HG02852 (cell line): ENCODE measurements around the gene CDV3.

Source experiments
- ATAC-seq: cut with Tn5 transposase; IDR thresholded peaks from one replicate; pipeline ENCODE4 v1.9.1; 2021; ENCODE audit warnings: mild to moderate bottlenecking, moderate library complexity; ENCODE audit not compliant: unreplicated experiment

CDV3 gene

DNA sequence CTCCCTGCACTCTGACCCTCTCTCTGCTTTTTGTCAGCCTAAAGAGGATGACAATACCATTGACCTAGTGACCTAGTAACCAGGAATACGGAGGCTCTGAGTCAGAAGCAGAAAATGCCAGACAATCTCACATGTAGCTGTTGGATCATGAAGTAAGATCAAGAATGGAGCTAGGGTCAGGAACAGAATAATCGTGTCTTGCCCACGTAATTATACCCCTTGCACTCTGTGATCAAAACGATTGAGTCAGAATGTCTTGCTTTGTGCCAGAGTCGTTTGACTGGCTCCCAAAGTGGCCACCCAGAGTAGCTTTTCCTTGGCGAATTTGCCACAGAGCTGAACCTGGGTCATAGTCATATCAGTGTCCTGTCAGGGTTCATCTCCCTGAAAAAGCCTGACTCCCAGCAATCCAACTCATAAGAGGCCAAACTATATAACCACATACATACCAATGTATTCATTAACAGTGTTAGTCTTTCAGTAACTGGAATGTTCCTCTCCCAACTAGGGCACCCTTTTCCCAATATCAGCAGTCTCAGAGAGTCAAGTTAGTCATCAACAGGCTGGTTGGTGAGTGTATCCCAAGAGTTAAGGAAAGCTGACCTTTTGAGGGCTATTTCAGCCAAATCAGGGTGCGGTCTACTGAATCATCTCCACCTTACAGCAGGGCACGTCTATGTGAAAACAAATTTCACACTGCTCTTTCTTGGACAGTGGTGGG, 5.0 kb upstream of the CDV3 start:
- ATAC-seq, result no peak

DNA sequence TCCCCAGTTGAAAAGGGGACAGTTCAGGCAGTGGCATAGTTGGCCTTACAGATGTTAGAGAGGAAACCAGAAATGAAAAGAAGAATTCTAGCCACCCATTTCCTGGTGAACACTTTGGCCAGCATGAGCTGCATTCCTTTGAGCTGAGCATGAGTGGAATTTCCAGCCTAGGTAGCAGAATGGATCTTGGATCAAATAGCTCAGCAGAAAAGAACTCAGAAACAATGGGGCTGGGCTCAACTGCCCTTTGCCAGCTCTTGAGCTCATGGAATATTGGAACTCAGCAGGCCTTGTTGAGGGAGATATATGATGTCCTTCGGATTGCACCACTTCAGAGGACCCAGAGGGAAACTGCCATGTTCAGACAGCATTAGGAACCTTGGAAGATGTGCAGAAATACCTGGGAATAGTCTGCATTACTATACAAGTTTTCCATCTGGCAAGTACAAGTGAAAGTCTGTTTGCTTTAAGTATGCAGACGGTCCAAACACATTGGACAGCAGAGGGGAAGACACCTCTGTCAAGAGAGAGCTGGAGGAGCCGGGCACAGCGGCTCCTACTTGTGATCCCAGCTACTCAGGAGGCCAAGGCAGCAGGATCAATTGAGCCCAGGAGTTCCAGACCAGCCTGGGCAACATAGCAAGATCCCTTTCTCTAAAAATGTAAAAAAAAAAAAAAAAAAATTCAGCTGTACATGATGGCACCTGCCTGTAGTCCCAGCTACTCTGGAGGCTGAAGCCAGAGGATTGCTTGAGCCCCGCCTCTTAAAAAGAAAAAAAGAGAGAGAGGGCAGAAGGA, 3.1 kb upstream of the CDV3 start:
- no peak for ATAC-seq

DNA sequence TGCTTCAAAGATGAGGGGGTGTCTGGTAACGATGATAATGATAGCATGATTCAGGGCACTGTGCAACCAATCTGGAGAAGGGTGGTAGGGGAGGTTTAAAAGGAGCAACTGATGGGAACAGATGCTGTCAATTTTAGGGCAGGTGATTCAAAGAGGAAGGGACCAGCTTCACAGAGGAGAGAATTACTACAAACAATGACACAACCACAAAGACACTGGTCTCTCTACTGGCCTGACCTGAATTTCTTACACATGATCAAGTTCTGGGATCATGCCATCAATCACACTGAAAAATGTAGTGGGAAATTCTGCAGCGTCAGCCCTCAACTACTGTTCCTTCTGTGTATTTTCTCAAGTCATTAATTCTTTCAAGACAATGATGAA, 2.6 kb upstream of the CDV3 start:
- ATAC-seq, result no peak

DNA sequence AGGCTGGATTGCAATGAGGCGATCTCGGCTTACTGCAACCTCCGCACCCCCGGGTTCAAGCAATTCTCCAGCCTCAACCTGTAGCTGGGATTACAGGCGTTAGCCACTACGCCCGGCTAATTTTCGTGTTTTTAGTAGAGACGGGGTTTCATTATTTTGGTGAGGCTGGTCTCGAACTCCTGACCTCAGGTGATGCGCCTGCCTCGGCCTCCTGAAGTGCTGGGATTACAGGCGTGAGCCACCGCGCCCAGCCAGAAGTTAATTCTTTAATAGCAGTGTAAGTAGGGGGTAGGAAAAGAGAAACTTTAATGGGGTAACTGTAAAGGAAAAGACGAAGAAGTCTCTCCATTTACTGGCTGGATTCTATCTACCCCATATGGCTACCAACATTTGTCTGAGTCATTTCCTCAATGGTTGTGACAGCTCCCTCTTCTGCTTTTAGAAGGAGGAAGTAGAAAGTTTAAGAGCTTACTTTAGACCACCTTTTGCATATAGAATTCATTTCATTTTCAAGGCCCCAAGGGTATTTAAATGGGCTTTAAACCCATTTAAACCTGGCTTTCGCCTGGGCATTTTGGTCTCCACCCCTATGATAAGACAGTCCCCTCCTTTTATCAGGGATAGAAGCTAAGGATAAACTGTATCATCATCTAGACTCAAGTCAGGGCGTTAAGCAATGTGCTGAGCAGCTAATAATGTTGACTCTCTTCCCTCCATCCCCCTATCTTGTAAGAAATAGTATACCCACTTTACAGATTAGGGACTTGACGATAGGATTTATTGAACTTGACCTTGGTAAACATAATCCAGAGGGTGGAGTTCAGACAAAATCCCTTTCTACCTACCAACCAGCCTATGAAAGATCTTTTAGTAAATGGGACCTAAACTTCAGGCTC, 1.1 kb upstream of the CDV3 start:
- peak; percentile 16 for ATAC-seq

DNA sequence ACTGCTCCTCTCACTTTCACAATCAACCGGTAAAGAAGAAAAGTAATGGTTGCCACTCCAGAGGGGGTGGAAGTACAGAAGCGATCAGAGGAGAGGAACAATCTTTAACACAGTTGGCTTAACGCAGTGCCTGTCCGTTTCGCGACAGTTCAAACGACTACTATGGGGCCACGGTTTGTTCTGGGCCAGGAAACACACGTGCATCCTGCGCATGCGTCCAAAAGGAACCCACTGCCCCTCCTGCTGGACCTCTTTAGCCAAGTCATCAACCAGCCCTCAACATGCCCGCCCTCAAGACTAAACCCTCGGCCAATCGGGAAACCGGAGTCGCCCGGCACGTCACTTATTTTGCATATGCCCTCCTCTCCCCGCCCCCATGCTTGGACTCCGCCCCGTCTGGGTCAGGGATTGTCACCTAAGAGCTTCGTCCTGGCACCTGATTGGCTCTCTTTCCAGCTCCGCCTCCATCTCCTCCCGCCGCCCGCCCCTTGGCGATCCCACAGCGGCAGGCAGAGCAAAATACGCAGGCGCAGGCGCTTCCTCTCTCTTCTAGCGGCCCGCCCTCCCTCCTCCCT, 345 bp upstream of the CDV3 start:
- ATAC-seq, result peak; percentile 78

DNA sequence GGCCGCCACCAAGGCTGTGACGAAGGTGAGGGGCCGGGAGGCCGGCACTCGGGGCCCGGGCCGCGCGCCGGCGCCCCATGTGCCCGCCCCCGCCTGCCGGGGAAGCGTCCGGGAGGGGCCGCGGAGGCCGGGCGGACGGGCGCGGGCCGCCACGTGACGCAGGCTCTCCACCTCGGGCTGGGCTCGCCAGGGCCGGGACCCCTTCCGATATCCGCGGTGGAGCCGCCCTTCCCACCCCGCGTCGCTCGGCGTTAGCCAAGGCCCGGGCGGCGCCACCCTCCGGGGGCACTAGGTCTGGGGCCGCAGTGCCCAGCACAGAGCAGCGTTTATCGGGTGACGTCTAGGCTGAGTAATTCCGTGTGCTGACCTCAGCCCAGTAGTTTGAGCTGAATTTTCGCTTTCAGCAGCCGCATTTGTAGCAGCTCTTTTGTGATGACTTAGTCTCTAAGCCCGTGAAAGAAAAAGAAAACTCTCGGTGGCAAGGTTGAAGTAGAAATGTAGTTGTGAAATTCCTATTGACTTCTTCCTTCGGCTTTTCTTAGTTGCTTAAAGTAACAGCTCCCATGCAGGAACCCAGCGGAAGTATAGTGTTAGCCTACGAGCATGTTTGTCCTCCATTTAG, 885 bp downstream of the CDV3 start:
- ATAC-seq, result peak; percentile 30

DNA sequence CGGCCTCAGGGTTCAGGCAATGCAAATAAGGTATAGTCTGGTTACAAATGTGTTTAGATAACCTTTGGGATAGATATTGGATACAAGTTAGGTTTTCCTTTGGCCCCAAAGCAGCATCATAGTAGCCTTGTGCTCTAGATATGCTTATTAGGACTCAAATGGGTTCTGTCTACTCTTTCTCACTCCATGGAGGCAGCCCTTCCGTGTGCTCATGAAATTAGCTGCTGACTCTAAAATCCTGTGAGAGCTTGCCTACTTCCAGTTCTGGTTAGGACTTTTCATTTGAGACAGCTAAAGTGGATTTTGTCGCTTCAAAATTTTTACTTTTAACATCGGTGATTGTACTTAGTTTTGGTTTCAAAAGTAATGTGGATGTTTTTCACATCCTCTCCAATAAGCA, 1.6 kb downstream of the CDV3 start:
- no peak for ATAC-seq

DNA sequence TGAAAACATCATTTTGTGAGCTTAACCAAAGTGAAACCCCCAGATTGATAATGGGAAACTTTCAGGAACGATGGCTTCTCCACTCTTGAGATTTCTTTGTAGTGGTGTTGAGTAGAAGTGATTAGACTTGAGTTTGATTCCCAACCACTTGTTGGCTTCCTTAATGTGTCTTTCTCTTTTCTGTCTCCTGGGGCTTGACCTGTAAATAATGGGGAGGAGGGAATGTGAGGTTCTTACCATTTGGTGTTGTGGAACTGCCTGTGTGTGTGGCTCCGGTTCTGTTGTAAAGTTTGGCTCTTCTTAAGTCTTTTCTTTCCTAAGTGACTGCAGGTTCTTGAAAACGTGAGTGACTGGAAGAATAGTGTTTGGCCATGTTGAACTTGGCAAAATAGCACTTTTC, 2.7 kb downstream of the CDV3 start:
- no peak for ATAC-seq

DNA sequence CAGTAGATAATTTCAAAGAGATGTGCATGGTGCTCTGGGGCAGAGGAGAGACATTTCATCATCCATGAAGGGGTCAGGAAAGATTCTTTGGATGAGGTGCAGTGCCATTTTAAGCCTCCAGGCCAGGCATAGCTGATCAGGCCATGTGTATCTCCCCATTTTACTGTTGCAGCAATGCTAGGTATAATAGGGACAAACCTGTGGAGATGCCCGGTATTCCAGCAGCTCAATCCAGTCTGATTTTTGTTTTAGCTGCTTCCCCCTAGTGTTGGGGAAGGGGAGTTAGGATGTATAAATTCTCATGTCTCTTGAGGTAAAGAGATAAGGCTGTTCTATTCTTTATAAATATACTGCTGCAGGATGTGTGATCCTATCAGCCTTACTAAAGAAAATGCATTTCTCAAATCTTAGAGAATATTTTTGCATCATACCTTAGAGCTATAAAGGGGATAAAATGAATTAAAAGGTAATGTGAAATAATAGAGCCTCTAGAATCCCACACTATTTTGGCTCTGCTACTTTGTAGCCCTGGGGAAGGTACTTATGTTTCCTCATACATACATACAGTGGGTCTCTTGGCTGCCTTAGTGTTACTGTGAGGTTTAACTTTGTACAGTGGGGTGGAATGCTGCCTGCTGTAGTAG, 5.2 kb downstream of the CDV3 start:
- ATAC-seq, result no peak

DNA sequence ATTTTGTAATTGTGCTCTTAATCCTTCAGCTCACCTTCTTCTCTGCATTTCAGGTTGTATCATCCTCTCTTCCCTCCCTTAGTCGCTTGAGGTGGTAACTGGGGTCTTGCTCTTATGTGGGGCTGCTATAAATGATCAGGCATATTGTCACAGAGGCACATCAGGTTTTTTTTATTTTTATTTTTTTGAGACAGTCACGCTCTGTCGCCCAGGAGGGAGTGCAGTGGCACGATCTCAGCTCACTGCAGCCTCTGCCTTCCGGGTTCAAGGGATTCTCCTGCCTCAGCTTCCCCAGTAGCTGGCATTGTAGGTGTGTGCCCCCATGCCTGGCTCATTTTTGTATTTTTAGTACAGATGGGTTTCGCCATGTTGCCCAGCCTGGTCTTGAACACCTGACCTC, 9.9 kb downstream of the CDV3 start:
- ATAC-seq, result no peak

DNA sequence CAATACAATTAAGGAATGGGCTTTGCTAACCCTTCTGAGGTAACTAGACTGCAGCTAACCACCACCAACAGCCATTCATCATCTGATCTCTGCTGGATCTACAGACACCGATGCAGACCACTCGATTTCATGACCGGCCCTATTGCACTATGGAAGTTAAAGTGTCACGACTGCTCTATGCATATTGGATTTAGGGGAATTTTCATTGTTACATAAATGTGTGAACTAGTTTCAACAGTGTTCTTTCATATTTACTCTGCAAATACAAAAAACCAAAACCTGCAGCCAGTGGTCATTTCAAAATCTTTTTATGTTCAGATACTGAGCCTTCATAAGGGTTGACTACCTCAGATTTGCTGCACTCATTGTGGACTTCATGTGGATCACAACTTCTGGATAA, 14.5 kb downstream of the CDV3 start:
- ATAC-seq, result no peak

DNA sequence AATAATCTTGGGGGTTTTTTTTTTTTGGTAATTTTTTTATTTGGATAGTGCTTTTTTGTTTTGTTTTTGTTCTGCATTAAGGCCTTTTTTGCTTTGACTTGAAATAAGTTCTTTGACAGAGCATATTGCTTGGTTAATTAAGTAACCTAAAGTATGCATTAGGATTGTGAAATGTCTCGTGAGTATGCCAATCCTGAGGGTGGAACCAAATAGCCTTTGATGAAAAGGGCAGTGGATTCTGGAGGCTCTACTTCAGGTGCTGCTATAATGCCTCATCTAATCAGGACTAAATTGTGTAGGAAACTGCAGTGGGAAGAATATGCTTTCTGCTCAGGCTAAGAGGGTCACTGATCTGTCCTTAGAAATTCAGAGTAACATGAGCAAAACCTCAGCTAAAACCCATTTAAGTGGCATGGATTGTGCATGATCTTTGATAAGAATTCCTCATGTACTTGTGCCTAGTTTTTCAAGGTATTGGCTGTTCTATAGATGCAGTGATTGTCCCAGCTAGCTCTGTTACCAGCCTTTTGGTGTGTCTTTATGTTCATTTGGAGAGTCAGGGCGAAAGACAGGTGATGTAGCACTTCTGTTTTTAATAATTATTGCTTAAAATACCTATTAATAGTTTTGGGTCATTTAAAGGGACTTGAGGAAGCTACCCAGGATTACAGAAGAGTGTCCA, 15.4 kb downstream of the CDV3 start:
- no peak for ATAC-seq

DNA sequence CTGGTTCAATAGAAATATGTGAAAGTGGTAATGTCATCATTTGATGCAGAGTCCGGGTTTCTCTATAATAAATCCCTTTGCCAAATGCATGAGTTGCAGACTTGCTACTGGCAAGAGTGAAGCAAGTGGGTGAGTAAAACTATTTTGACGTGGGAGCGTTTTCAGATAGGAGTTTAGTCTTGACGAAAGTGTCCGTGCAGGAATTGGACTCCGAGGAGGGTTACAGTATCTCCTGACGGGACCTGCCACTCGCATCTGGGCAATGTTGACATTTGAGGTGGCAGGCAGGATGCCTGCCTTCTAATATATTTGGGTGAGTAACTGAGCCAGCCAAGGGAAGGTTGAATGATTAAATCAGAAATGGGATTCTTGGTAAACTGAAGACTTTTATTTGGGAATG, 16.0 kb downstream of the CDV3 start:
- no peak for ATAC-seq

DNA sequence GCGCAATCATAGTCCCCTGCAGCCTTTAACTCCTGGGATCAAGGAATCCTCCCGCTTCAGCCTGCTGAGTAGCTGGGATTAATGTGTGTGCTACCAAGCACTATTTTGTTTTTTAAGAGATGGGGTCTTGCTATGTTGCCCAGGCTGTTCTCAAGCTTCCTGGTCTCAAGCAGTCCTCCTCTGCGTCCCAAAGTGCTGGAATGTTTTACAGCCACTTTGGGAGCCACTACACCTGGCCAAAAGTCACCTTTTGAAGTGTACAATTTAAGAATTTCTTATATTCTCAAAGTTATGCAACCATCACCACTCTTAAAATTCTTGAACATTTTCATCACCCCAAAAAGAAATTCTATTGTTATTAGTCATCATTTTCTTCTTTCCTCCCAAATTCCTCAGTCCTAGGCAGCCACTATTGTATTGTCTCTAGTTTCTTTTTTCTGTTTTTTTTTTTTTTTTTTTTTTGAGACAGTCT, 17.8 kb downstream of the CDV3 start:
- no peak for ATAC-seq

DNA sequence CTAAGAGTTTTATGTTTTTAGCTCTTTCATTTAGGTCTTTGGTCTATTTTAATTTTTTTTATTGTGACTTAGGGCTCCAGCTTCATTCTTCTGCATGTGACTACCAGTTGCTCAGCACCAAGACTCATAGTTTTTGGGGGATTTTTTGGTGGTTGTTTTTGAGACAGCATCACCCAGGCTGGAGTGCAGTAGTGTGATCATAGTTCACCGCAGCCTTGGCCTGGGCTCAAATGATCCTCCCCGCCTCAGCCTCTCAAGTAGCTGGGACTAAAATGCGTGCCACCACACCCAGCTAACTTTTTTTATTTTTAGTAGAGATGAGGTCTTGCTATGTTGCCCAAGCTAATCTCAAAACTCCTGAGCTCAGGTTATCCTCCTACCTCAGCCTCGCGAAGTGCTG, 19.4 kb downstream of the CDV3 start:
- ATAC-seq, result peak; percentile 43

DNA sequence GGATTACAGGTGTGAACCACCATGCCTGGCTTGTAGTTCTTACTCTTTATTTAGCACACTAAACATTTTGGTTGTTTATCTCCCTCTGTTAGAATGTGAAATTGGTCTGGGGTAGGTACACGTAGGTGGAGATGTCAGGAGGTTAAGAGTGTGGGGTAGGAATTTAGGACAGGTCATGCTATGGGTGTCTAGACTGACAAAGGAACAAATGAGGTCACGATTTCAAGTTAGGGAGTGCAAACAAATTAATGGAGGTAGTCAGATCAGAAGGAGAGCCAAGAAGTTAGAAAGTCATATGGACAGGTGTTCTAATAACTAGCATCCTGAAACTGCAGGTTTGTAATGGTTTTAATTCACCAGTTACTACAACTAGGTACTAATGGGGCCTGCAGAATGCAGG, 19.8 kb downstream of the CDV3 start:
- no peak for ATAC-seq

DNA sequence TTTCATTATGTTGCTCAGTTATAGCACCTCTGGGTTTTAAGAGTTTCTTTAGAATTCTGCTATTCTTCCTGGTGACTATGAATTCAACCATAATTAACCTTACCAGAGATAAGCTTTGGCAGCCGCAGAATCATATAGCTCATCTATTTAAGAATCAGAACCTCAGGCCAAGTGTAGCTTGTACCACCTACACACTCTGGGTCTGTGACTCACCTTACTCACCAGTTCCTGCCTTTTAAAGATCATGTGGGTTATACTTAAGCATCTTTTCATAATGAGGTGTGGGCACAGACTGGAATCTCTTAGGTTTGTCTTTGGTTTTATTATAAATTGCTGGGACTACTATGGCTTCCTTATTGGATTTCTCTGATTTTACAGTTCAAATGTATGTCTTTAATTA, 21.9 kb downstream of the CDV3 start:
- no peak for ATAC-seq

DNA sequence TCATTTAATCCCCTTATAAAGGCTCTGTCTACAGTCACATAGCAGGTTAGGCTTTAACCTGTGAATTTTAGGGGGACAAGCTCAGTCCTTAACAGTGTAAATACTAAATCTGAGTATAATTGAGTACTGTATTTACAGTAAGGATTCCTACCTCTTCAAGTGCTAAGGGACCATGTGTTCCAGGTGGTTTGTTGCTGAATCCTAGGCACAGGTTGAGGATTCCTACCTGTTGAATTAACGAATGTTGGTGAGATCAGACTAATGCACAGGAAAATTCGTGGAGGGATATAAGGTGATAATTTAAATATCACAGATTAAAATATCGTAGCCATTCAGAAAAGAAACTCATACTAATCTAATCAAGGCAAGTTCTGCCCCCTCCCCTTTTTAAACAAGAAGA, 24.9 kb downstream of the CDV3 start:
- no peak for ATAC-seq

DNA sequence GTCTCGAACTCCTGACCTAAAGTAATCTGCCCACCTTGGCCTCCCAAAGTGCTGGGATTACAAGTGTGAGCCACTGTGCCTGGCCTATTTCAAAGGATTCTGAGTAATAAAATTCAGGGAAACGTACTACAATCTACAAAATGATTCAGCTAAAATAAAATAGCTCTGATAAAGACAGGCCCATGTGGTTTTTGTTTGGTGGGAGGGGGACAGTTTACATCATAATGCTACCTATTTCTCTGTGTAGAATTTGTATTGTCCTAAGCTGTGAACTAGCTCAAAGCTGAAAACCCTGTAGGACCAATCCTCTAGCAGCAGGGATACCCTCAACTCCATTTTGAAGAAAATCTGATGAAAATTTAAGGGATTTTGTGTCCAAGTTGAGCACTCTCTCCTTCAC, 25.8 kb downstream of the CDV3 start:
- ATAC-seq, result no peak
